ENCODE results near the gene CYTH1.
A peak's percentile ranks its signal among the peaks of the same experiment; 100 is the strongest.
"Not testable (repeated sequence)": the region's sequence is repeated elsewhere in the genome, so short reads cannot be mapped to it uniquely, and the experiment has no call there.

Gene CYTH1

DNA sequence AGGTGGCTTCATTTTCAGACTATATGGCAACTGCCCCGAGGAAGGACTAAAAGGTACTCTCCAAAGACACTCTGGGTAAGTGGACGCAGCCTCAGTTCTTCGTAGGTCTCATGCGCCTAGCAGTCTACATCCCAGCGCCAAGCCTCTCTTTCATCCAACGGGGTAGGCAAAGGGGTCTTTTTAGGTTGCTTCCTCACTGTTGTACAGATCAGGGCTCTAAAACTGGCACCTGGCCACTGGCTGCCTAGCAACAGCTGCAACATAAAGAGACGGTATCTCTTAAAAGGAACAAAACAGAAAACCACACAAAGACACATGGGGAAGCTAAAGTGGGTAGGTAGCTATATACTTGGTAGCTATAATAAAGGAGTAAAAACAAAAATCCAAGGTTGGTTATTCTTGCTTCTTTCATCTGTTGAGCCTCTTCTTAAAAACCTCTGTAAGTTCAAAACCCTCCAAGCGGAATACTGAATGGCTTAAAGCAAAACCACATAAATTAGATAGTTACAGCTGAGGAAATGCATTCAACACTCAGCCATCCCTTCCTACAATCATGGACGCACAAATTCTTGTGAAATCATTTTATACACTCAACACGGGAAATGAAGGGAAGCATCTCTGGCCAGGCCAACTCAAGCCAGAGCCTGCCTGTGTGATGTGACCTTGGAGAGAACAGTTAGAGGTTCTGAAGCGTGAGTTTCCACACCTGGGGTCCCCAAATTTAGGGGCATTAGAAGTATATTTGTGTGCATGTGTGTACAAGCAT, 22.7 kb downstream of the CYTH1 start:
- Mint-ChIP-seq H3K9me3 (no peaks in the 10 kb centered on the region), H3K27ac (peak overlapping the region; percentile 87 to 90), H3K36me3 (ENCODE audit: insufficient read depth) (peaks cover 44% of the 10 kb centered on the region), H3K27me3 (no peaks in the 10 kb centered on the region), H3K4me3 (peak overlapping the region; percentile 67 to 78), H3K4me1 (ENCODE audit: low read depth in 2 of 2) (peaks cover 48 to 70% of the 10 kb centered on the region in 2 donors)
- ATAC-seq (replicated peaks) (peak; percentile 91), DNase-seq (peak; percentile 73 to 80 (median 74))

DNA sequence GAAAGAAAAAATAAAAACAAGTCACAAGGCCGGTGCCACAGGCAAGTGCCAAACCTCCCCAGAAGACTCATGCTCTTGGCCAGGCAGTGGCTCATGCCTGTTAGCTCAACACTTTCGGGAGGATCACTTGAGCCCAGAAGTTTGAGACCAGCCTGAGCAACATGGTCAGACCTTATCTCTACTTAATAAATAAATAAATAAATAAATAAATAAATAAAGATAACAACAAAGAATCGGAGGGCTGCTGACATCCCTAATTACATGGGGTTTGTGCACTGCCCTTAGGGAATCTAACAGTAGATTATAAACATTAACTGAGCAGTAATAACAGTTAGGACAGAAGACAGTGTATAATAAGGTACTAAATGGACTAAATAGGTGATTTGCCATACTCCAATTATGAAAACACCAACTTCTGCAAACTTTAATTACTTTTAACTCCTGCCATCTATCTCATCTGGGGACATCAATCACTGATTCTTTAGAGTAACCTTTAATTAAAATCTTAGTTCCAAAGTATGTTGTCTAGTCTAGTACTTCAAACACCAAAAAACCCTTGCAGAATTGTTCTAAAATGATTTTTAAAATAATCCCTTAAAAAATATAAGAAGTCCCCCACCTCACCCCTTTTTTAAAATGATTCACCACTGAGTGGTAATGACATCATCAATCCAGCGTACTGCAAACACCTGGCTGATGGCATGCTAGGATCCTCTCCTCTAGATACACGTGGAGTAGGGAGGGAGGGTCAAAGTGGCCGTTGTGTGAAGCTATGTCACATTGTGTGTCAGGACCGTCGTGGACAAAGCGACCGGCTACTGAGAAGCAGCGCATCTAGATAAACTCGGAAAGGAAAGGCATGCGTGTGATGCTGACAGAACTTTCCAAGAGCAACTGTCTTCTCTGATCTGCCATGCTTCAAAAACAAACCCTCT, 28.5 kb downstream of the CYTH1 start:
- Mint-ChIP-seq H3K27ac (peak overlapping the region in 1 of 2 donors; percentile 89), H3K4me1 (ENCODE audit: low read depth in 2 of 2) (peaks cover 59 to 73% of the 10 kb centered on the region in 2 donors), H3K27me3 (no peaks in the 10 kb centered on the region), H3K4me3 (peak overlapping the region; percentile 67 to 75), H3K9me3 (no peaks in the 10 kb centered on the region), H3K36me3 (ENCODE audit: insufficient read depth) (peaks cover 51% of the 10 kb centered on the region)
- DNase-seq (no peak), ATAC-seq (replicated peaks) (peak; percentile 25)

DNA sequence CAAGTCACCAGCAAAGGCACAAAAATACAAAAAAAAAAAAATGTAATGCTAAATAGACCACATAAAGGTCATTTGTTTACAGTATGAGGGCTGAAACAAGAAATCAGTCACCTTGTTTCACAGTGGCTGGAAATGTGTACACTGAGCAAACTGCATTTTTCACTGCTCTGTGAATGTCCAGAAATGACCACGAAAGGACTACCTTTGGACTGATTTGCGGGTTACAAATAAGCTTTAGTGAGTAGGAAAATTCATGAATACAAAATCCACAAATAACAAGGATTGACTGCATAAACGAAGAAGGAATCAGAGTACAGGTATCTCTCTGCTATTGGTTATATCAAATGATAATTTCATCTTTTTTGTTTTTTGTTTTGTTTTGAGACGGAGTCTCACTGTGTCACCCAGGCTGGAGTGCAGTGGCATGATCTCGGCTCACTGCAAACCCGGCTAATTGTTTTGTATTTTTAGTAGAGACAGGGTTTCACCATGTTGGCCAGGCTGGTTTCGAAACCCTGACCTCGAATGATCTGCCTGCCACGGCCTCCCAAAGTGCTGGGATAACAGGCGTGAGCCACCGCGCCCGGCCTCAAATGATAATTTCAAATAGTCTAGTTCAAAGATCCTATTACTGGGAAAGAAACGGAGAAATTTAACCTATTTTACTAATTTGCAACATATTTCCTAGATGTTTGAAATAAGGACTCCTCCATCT, 30.5 kb downstream of the CYTH1 start:
- no peaks in the 10 kb centered on the region for H3K9me3 Mint-ChIP-seq
- no peaks in the 10 kb centered on the region for H3K27me3 Mint-ChIP-seq
- peak overlapping the region; percentile 83 to 89 for H3K27ac Mint-ChIP-seq
- no peak for ATAC-seq (replicated peaks)
- peaks cover 62 to 73% of the 10 kb centered on the region in 2 donors for H3K4me1 Mint-ChIP-seq (ENCODE audit: low read depth in 2 of 2)
- peak overlapping the region; percentile 67 to 75 for H3K4me3 Mint-ChIP-seq
- peaks cover 47% of the 10 kb centered on the region for H3K36me3 Mint-ChIP-seq (ENCODE audit: insufficient read depth)
- DNase-seq = no peak

DNA sequence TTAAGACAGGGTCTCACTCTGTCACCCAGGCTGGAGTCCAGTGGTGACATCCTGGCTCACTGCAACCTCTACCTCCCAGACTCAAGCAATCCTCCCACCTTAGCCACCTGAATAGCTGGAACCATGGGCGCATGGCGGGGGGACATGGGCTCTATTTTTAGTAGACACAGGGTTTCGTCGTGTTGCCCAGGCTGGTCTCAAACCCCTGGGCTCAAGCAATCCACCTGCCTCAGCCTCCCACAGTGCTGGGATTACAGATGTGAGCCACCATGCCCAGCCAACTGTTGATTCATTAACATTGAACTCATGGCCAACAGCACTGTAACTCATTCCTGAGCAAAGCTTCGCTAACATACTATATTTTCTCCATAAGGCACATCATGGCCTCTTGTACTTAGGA, 31.1 kb downstream of the CYTH1 start:
- H3K9me3 Mint-ChIP-seq; H3K27me3 Mint-ChIP-seq; ATAC-seq (replicated peaks); DNase-seq: not testable (repeated sequence)
- H3K4me1 Mint-ChIP-seq (ENCODE audit: low read depth in 2 of 2) = peaks cover 62 to 76% of the 10 kb centered on the region in 2 donors
- H3K27ac Mint-ChIP-seq = peak overlapping the region in 1 of 2 donors; percentile 89
- H3K36me3 Mint-ChIP-seq (ENCODE audit: insufficient read depth) = peaks cover 49% of the 10 kb centered on the region
- peak overlapping the region; percentile 54 to 67 for H3K4me3 Mint-ChIP-seq

DNA sequence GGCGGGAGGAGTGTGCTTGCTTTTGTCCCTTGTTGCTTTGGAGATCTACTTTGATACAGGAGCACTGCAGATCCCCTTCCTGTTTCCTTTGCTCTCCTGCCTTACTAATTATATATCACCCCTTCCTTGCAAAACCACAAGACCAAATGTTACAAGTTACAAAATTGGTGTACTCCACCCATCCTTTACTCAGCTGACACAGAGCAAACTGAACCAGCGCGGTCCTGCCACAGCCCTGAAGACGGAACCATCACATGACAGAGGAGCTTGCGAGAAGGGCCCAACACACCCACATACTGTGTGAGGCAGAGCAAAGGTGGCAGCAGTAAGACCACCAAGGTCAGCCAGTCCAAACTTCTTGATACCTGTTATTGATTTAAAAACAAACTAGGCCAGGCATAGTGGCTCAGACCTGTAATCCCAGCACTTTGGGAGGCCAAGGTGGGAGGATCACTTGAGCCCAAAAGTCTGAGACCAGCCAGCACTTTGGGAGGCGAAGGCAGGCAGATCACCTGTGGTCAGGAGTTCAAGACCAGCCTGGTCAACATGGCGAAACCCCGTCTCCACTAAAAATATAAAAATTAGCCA, 33.2 kb downstream of the CYTH1 start:
- H3K36me3 Mint-ChIP-seq (ENCODE audit: insufficient read depth) = peaks cover 52% of the 10 kb centered on the region
- H3K27ac Mint-ChIP-seq = peak overlapping the region; percentile 82 to 89
- H3K9me3 Mint-ChIP-seq = no peaks in the 10 kb centered on the region
- H3K4me1 Mint-ChIP-seq (ENCODE audit: low read depth in 2 of 2) = peaks cover 76 to 88% of the 10 kb centered on the region in 2 donors
- ATAC-seq (replicated peaks) (peak; percentile 89), DNase-seq (peak; percentile 72 to 73 (median 72))
- no peaks in the 10 kb centered on the region for H3K27me3 Mint-ChIP-seq
- H3K4me3 Mint-ChIP-seq = peak overlapping the region; percentile 83 to 87

DNA sequence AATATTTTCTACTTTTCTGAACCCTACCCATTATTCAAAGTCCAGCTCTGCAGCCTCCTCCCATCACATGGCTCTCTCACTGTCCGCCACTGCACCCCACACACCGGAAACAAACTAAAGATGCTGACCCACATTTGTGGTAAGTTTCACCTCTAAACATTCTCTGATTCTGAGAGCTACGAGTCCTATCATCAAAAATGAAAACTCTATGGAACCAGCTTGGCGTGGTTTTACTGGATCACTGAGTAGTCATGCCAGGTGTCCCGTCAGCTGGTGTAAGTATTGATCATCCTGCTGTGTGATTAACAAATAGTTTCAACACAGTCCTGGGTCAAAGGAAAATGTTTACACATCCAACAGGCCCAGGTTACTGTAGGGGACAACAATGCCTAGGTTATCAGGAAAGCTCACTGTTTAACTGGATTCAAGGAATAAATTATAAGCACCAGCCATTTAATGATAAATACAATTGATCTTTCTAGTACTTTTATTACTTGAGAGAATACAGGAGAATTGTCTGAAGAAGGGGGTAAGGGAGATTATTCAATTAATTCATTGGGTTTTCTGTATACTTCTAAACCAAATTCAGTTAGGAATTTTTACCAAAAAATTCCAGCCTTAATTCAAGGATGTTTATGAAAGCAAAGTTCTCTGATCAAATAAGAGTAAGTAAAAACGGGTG, 33.9 kb downstream of the CYTH1 start:
- peak; percentile 35 for ATAC-seq (replicated peaks)
- no peaks in the 10 kb centered on the region for H3K9me3 Mint-ChIP-seq
- peak overlapping the region; percentile 83 to 87 for H3K4me3 Mint-ChIP-seq
- peaks cover 55% of the 10 kb centered on the region for H3K36me3 Mint-ChIP-seq (ENCODE audit: insufficient read depth)
- peak in 1 of 3 experiments; percentile 18 for DNase-seq
- H3K4me1 Mint-ChIP-seq (ENCODE audit: low read depth in 2 of 2) = peaks cover 78 to 88% of the 10 kb centered on the region in 2 donors
- no peaks in the 10 kb centered on the region for H3K27me3 Mint-ChIP-seq
- peak overlapping the region; percentile 82 to 89 for H3K27ac Mint-ChIP-seq

DNA sequence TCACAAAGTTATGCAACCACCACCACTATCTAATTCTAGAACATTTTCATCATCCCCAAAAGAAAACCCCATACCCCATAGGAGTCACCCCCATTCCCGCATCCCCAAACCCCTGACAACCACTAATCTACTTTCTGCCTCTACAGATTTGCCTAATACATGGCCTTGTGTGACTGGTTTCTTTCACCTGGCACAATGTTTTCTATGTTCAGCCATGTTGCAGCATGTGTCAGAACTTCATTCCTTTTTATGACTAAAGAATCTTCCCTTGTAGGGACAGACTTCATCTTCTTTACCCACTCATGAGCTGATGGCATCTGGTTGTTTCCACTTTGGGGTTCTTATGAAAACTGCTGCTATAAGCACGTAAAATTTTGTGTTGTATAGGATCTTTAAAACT, 34.6 kb downstream of the CYTH1 start:
- peak overlapping the region; percentile 83 to 87 for H3K4me3 Mint-ChIP-seq
- no peak for ATAC-seq (replicated peaks)
- H3K36me3 Mint-ChIP-seq (ENCODE audit: insufficient read depth) = peaks cover 55% of the 10 kb centered on the region
- H3K4me1 Mint-ChIP-seq (ENCODE audit: low read depth in 2 of 2) = peaks cover 77 to 86% of the 10 kb centered on the region in 2 donors
- peak overlapping the region; percentile 82 to 89 for H3K27ac Mint-ChIP-seq
- DNase-seq = no peak
- no peaks in the 10 kb centered on the region for H3K27me3 Mint-ChIP-seq
- no peaks in the 10 kb centered on the region for H3K9me3 Mint-ChIP-seq

DNA sequence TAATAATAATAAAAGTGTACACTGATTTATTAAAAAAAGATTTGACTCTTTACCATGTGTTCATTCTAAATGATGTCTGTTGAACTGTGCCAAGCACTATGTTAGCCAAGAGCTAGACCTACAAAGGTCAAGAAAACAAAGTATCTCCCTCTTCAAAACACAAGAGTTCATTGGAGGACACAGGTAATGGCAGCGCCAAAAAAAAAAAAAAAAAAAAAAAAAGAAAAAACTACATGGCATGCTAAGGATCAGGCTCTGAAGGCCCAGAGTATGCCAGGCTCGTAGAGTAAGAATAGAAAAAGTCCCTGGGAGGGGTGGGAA, 35.2 kb downstream of the CYTH1 start:
- no peak for ATAC-seq (replicated peaks)
- H3K4me3 Mint-ChIP-seq = peak overlapping the region; percentile 83 to 87
- no peak for DNase-seq
- H3K27ac Mint-ChIP-seq = peak overlapping the region; percentile 82 to 89
- no peaks in the 10 kb centered on the region for H3K9me3 Mint-ChIP-seq
- peaks cover 60% of the 10 kb centered on the region for H3K36me3 Mint-ChIP-seq (ENCODE audit: insufficient read depth)
- peaks cover 78 to 86% of the 10 kb centered on the region in 2 donors for H3K4me1 Mint-ChIP-seq (ENCODE audit: low read depth in 2 of 2)
- H3K27me3 Mint-ChIP-seq = no peaks in the 10 kb centered on the region

DNA sequence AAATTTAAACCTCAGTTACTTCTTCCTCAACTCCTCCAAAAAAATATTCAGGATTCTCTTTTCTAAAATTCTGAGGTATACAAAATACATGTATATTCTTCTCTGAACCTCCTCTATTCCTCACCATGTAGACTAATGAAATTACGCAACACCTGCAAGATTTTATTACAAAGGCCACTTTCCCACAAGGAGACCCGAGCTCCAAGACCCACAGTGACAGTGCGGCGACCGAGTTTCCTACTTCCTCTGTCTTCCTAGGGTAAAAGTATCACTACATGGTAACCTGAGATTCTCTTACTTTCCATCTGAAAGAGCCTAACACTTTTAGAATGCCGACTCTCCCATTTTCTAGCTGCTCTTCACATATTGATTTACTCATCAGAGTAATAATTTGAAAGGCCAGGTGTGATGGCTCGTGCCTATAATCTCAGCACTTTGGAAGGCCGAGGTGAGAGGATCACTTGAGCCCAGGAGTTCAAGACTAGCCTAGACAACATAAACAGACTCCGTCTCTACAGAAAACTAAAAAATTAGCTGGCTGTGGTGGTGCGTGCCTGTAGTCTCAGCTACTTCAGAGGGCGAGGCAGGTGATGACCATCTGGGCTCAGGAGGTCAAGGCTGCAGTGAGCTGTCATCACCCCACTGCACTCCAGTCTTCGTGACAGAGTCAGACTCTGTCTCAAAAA, 35.7 kb downstream of the CYTH1 start:
- no peaks in the 10 kb centered on the region for H3K9me3 Mint-ChIP-seq
- H3K4me3 Mint-ChIP-seq = peak overlapping the region; percentile 83 to 87
- no peaks in the 10 kb centered on the region for H3K27me3 Mint-ChIP-seq
- H3K27ac Mint-ChIP-seq = peak overlapping the region; percentile 82 to 89
- peaks cover 62% of the 10 kb centered on the region for H3K36me3 Mint-ChIP-seq (ENCODE audit: insufficient read depth)
- DNase-seq (no peak), ATAC-seq (replicated peaks) (no peak)
- H3K4me1 Mint-ChIP-seq (ENCODE audit: low read depth in 2 of 2) = peaks cover 78 to 86% of the 10 kb centered on the region in 2 donors

DNA sequence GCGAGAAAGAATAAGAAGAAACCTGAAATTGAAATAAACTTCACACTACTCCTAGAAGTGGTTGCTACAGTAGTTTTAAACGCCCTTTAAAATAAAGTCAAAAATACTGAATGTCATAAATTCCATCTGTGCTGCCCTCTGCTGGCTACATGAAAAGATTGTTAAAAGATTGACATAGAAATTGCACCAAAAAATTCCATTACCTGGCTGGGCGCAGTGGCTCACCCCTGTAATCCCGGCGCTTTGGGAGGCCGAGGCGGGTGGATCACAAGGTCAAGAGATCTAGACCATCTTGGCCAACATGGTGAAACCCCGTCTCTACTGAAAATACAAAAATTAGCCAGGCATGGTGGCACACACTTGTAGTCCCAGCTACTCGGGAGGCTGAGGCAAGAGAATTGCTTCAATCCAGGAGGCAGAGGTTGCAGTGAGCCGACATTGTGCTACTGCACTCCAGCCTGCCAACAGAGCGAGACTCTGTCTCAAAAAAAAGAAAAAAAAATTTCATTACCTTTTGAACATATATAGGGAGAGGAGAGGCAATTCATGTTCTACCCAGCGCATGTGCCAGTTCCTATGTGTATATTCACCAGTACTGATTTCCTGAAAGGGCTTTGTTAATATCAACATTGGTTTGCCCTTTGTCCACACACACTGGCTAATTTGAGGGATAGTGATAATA, 36.5 kb downstream of the CYTH1 start:
- no peaks in the 10 kb centered on the region for H3K27me3 Mint-ChIP-seq
- peak overlapping the region; percentile 82 to 89 for H3K27ac Mint-ChIP-seq
- ATAC-seq (replicated peaks) = no peak
- peaks cover 73 to 83% of the 10 kb centered on the region in 2 donors for H3K4me1 Mint-ChIP-seq (ENCODE audit: low read depth in 2 of 2)
- peak; percentile 46 to 53 (median 52) for DNase-seq
- peaks cover 55% of the 10 kb centered on the region for H3K36me3 Mint-ChIP-seq (ENCODE audit: insufficient read depth)
- no peaks in the 10 kb centered on the region for H3K9me3 Mint-ChIP-seq
- H3K4me3 Mint-ChIP-seq = peak overlapping the region; percentile 83 to 87

DNA sequence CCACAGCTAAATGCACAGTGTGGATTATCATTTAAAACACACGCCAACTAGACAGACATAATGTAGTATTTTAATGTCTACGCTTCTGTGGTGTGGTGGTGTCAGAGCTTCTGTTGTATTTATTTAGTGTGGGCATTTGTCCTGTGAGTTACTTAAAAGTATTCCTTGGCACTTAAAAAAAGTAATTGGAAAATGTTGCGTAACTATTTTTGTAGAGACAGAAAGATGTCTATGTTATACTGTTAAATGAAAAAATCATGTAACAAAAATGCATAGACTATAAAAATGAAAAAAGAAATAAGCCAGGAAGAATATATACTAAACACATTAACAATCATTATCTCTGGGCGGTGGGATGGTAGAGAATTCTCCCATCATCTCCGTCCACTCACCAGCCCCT, 39.2 kb downstream of the CYTH1 start:
- Mint-ChIP-seq H3K27ac (peak overlapping the region; percentile 88 to 92), H3K4me3 (peak overlapping the region; percentile 76 to 87), H3K36me3 (ENCODE audit: insufficient read depth) (peaks cover 52% of the 10 kb centered on the region), H3K4me1 (ENCODE audit: low read depth in 2 of 2) (peaks cover 74 to 84% of the 10 kb centered on the region in 2 donors), H3K9me3 (no peaks in the 10 kb centered on the region), H3K27me3 (no peaks in the 10 kb centered on the region)
- no peak for ATAC-seq (replicated peaks)
- DNase-seq = no peak

All from effector memory CD8-positive, alpha-beta T cell (primary cell).